ENCODE results near the gene EPS15.

The EPS15 gene

GRCh38 chr1:51317798-51318197 is 201.3 kb downstream of the EPS15 start:
- Histone ChIP-seq H4K20me1 (ENCODE audit: insufficient read depth, low read length, poor library complexity, severe bottlenecking) (no peaks in the 10 kb centered on the region), H3K9me2 (replicated peaks; ENCODE audit: low read depth, low read length) (no peaks in the 10 kb centered on the region), H3K79me2 (ENCODE audit: insufficient read depth, low read length) (no peaks in the 10 kb centered on the region), H2AFZ (ENCODE audit: low read length) (no peak overlapping the region), H3K9ac (ENCODE audit: low read depth, low read length, poor library complexity, severe bottlenecking) (no peak overlapping the region), H3K9me3 (ENCODE audit: insufficient read depth, low read depth, low read length) (no peaks in the 10 kb centered on the region), H3F3A (ENCODE audit: low read depth) (no peaks in the 10 kb centered on the region), H3K27me3 (ENCODE audit: insufficient read depth, low read length, poor library complexity, severe bottlenecking) (no peaks in the 10 kb centered on the region), H3K4me3 (ENCODE audit: low read length, poor library complexity, severe bottlenecking) (no peak overlapping the region), H3K4me1 (ENCODE audit: insufficient read depth, low read length, poor library complexity, severe bottlenecking) (peaks cover 35% of the 10 kb centered on the region), H3K36me3 (ENCODE audit: insufficient read depth, low read length) (no peaks in the 10 kb centered on the region), H3K4me2 (ENCODE audit: low read depth, low read length, poor library complexity, severe bottlenecking) (no peak overlapping the region)
- TF ChIP-seq CTCF (conservative IDR thresholded peaks at IDR 0.05; ENCODE audit: low read length) (no peak), EZH2phosphoT487 (IDR thresholded peaks at IDR 0.05; ENCODE audit: borderline replicate concordance) (no peak)

- TF ChIP-seq EZH2phosphoT487 (IDR thresholded peaks at IDR 0.05; ENCODE audit: borderline replicate concordance), result no peak
- no peak for TF ChIP-seq CTCF (conservative IDR thresholded peaks at IDR 0.05; ENCODE audit: low read length)
- H3K9ac ChIP-seq (ENCODE audit: low read depth, low read length, poor library complexity, severe bottlenecking), result no peak overlapping the region
- H3K27me3 ChIP-seq (ENCODE audit: insufficient read depth, low read length, poor library complexity, severe bottlenecking), result no peaks in the 10 kb centered on the region
These were observed 202.3 kb downstream of the EPS15 start for GRCh38 chr1:51316846-51317120.

GRCh38 chr1:51316113-51316845 is 202.8 kb downstream of the EPS15 start:
- Histone ChIP-seq H3F3A (ENCODE audit: low read depth) (no peaks in the 10 kb centered on the region), H3K4me2 (ENCODE audit: low read depth, low read length, poor library complexity, severe bottlenecking) (no peak overlapping the region), H3K27me3 (ENCODE audit: insufficient read depth, low read length, poor library complexity, severe bottlenecking) (no peaks in the 10 kb centered on the region), H3K9me3 (ENCODE audit: insufficient read depth, low read depth, low read length) (no peaks in the 10 kb centered on the region), H3K36me3 (ENCODE audit: insufficient read depth, low read length) (no peaks in the 10 kb centered on the region), H3K9ac (ENCODE audit: low read depth, low read length, poor library complexity, severe bottlenecking) (no peak overlapping the region), H4K20me1 (ENCODE audit: insufficient read depth, low read length, poor library complexity, severe bottlenecking) (no peaks in the 10 kb centered on the region), H3K9me2 (replicated peaks; ENCODE audit: low read depth, low read length) (no peaks in the 10 kb centered on the region), H3K4me1 (ENCODE audit: insufficient read depth, low read length, poor library complexity, severe bottlenecking) (peaks cover 38% of the 10 kb centered on the region), H3K4me3 (ENCODE audit: low read length, poor library complexity, severe bottlenecking) (no peak overlapping the region), H2AFZ (ENCODE audit: low read length) (no peak overlapping the region), H3K79me2 (ENCODE audit: insufficient read depth, low read length) (no peaks in the 10 kb centered on the region)
- no peak for TF ChIP-seq CTCF (conservative IDR thresholded peaks at IDR 0.05; ENCODE audit: low read length)
- no peak for TF ChIP-seq EZH2phosphoT487 (IDR thresholded peaks at IDR 0.05; ENCODE audit: borderline replicate concordance)

More at GRCh38 chr1:51316846-51317120, 202.3 kb downstream of the EPS15 start:
- no peaks in the 10 kb centered on the region for H3K36me3 ChIP-seq (ENCODE audit: insufficient read depth, low read length)
- H3K4me2 ChIP-seq (ENCODE audit: low read depth, low read length, poor library complexity, severe bottlenecking), result no peak overlapping the region
- no peaks in the 10 kb centered on the region for H3K79me2 ChIP-seq (ENCODE audit: insufficient read depth, low read length)
- H3K4me1 ChIP-seq (ENCODE audit: insufficient read depth, low read length, poor library complexity, severe bottlenecking), result peaks cover 35% of the 10 kb centered on the region
- H3K4me3 ChIP-seq (ENCODE audit: low read length, poor library complexity, severe bottlenecking), result no peak overlapping the region
- H3K9me3 ChIP-seq (ENCODE audit: insufficient read depth, low read depth, low read length), result no peaks in the 10 kb centered on the region
- no peaks in the 10 kb centered on the region for H4K20me1 ChIP-seq (ENCODE audit: insufficient read depth, low read length, poor library complexity, severe bottlenecking)
- H2AFZ ChIP-seq (ENCODE audit: low read length), result no peak overlapping the region
- H3K9me2 ChIP-seq (replicated peaks; ENCODE audit: low read depth, low read length), result no peaks in the 10 kb centered on the region
- H3F3A ChIP-seq (ENCODE audit: low read depth), result no peaks in the 10 kb centered on the region

Measured in Loucy (cell line).